ENCODE results near the gene LITAF. TPM values are rescaled to one million over a fixed set of nuclear protein-coding genes. Genes with fewer than 3 reads are reported as not detected.

The LITAF gene
- total RNA-seq, 4 donors from 2014 or later, result 31.6 to 95.0 (median 44.5) TPM

- Histone ChIP-seq H3K27ac (no peak overlapping the region), H3K4me1 (no peaks in the 10 kb centered on the region), H3K4me3 (no peak overlapping the region), H3K27me3 (peaks cover 22% of the 10 kb centered on the region), H3K9me3 (no peaks in the 10 kb centered on the region), H3K36me3 (no peaks in the 10 kb centered on the region)
- ATAC-seq, result no peak
- WGBS, 2 donors (ENCODE audit: low coverage in 1 of 2), result 70 to 80% methylated on average over 5 to 7 of the region's 8 CpGs
- TF ChIP-seq POLR2A (IDR thresholded peaks at IDR 0.05) (no peak), EP300 (IDR thresholded peaks at IDR 0.05) (no peak), CTCF (IDR thresholded peaks at IDR 0.05) (no peak)
Measured at GRCh38 chr16:11530171-11530940, 56.4 kb downstream of the LITAF start.

GRCh38 chr16:11529285-11529684 lies 57.4 kb downstream of the LITAF start:
- Histone ChIP-seq H3K9me3 (no peaks in the 10 kb centered on the region), H3K4me3 (no peak overlapping the region), H3K27me3 (peaks cover 29% of the 10 kb centered on the region), H3K27ac (no peak overlapping the region), H3K36me3 (no peaks in the 10 kb centered on the region), H3K4me1 (no peaks in the 10 kb centered on the region)
- 57 to 77% methylated on average over 3 to 4 of the region's 4 CpGs for WGBS, 2 donors (ENCODE audit: low coverage in 1 of 2)
- no peak for ATAC-seq
- no peak for TF ChIP-seq POLR2A (IDR thresholded peaks at IDR 0.05)

DNA sequence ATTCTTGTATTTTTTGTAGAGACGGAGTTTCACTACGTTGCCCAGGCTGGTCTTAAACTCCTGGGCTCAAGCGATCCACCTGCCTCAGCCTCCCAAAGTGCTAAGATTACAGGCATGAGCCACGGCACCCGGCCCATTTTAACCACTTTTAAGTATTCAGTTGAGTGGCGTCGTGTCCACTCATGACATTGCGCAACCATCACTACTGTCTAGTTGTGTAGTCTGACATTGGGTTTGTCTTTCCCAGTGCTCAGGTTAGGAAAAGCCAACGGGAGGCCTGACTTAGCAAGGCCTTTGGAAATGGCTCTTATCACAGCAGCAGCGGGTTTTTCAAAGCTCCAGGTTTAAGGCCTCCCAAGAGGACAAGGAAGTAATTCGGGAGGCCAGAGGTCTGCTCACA lies 58.7 kb downstream of the LITAF start:
- WGBS, 2 donors (ENCODE audit: low coverage in 1 of 2), result 96 to 98% methylated on average over 9 to 11 of the region's 11 CpGs
- H3K9me3 ChIP-seq, result no peaks in the 10 kb centered on the region
- peaks cover 30% of the 10 kb centered on the region for H3K27me3 ChIP-seq
- H3K4me3 ChIP-seq, result no peak overlapping the region
- H3K27ac ChIP-seq, result no peak overlapping the region
- no peak for ATAC-seq
- no peaks in the 10 kb centered on the region for H3K36me3 ChIP-seq
- no peaks in the 10 kb centered on the region for H3K4me1 ChIP-seq
- TF ChIP-seq CTCF (IDR thresholded peaks at IDR 0.05), result no peak
- no peak for TF ChIP-seq POLR2AphosphoS5 (IDR thresholded peaks at IDR 0.05)
- TF ChIP-seq POLR2A (IDR thresholded peaks at IDR 0.05), result no peak
- TF ChIP-seq EP300 (IDR thresholded peaks at IDR 0.05), result no peak

GRCh38 chr16:11526655-11527350 lies 59.9 kb downstream of the LITAF start:
- no peak overlapping the region for H3K27ac ChIP-seq
- H3K27me3 ChIP-seq, result peaks cover 30% of the 10 kb centered on the region
- H3K4me3 ChIP-seq, result no peak overlapping the region
- ATAC-seq, result no peak
- no peaks in the 10 kb centered on the region for H3K4me1 ChIP-seq
- peaks cover 0 to under 1% (median 0%) of the 10 kb centered on the region in 3 donors for H3K9me3 ChIP-seq
- TF ChIP-seq POLR2AphosphoS5 (IDR thresholded peaks at IDR 0.05) (no peak), CTCF (IDR thresholded peaks at IDR 0.05) (no peak), EP300 (IDR thresholded peaks at IDR 0.05) (no peak), POLR2A (IDR thresholded peaks at IDR 0.05) (no peak)
- no peaks in the 10 kb centered on the region for H3K36me3 ChIP-seq
- 28 to 50% methylated on average over 3 to 7 of the region's 18 CpGs for WGBS, 2 donors (ENCODE audit: low coverage in 1 of 2)

DNA sequence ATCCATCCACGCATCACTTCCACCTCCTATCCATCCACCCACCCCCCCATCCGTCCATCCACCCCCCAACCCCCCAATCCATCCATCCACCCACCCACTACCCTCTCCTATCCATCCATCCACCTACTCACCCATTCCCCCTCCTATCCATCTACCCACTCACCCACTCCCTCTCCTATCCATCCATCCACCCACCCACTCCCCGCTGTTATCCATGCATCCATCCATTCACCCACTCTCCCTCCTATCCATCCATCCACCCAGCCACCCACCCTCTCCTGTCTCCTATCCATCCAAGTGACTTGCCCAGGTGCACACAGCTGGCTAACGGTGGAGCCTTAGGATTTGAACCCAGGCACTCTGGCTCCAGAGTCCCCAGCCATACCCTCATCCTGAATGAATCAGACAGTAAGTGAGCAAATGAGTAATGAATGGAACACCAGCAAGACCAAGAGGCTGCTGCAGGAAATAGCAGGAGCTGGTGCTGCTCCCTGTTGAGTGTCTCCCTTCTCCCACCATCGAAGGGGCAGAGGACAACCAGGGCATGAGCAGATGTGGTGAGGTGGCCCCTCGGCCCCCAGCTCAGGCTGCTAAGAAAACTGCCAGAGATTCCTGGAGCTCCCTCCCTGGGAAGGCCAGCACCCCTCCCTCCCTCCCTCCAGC lies 62.5 kb downstream of the LITAF start:
- no peaks in the 10 kb centered on the region for H3K36me3 ChIP-seq
- H3K27me3 ChIP-seq, result peaks cover 30% of the 10 kb centered on the region
- H3K4me1 ChIP-seq, result no peaks in the 10 kb centered on the region
- peaks cover 0 to 12% (median 0%) of the 10 kb centered on the region in 3 donors for H3K9me3 ChIP-seq
- H3K4me3 ChIP-seq, result no peak overlapping the region
- TF ChIP-seq EP300 (IDR thresholded peaks at IDR 0.05) (no peak), POLR2AphosphoS5 (IDR thresholded peaks at IDR 0.05) (no peak), POLR2A (IDR thresholded peaks at IDR 0.05) (no peak), CTCF (IDR thresholded peaks at IDR 0.05) (no peak)
- WGBS, 2 donors (ENCODE audit: low coverage in 1 of 2), result 83% methylated on average over 2 of the region's 6 CpGs; no CpG with 5 or more reads in 1 of the 2 donors
- no peak for ATAC-seq
- no peak overlapping the region for H3K27ac ChIP-seq

Measured in gastroesophageal sphincter (tissue), 4 donors.